Stimulated activated naive B cell treated with anti-CD40 and anti-IgM and Interleukin-4, amounts not matched to agents 10 μg/mL and 1 μg/mL and 100 μg/mL, for 72 hours (primary cell): ENCODE results near the gene LCA5.
"Not testable (repeated sequence)": the region's sequence is repeated elsewhere in the genome, so short reads cannot be mapped to it uniquely, and the experiment has no call there.

Experiments
- ATAC-seq, 2 donors: fragments of 150-1000 bp; cut with Tn5 transposase; replicated peaks; 2 replicates each; pipeline ENCODE4 v1.10.0; 2021; ENCODE audit warnings: moderate library complexity in 1 of 2
- DNase-seq: peaks from one replicate; pipeline ENCODE4 v3.0.0; 2021
- H3K27ac Mint-ChIP-seq: one replicate; pipeline ENCODE4 v1.8.0; 2022; ENCODE audit warnings: mild to moderate bottlenecking, mixed read lengths
- H3K27me3 Mint-ChIP-seq, 2 donors: one replicate each; pipeline ENCODE4 v1.8.0; 2022; ENCODE audit warnings: mixed read lengths in 2 of 2
- H3K36me3 Mint-ChIP-seq, 2 donors: one replicate each; pipeline ENCODE4 v1.8.0; 2022; ENCODE audit warnings: mixed read lengths in 2 of 2, mild to moderate bottlenecking in 1 of 2
- H3K4me1 Mint-ChIP-seq, 2 donors: one replicate each; pipeline ENCODE4 v1.8.0; 2022; ENCODE audit warnings: mixed read lengths in 2 of 2, mild to moderate bottlenecking in 1 of 2
- H3K4me3 Mint-ChIP-seq, 2 donors: one replicate each; pipeline ENCODE4 v1.8.0; 2022; ENCODE audit warnings: mild to moderate bottlenecking in 2 of 2, mixed read lengths in 2 of 2, moderate library complexity in 1 of 2
- H3K9me3 Mint-ChIP-seq, 2 donors: one replicate each; pipeline ENCODE4 v1.8.0; 2022; ENCODE audit warnings: mixed read lengths in 2 of 2, mild to moderate bottlenecking in 1 of 2

The LCA5 gene

GRCh38 chr6:79466207-79466834, 70.9 kb downstream of the LCA5 start:
- no peak for ATAC-seq
- Mint-ChIP-seq H3K27ac (no peak overlapping the region), H3K4me1 (peaks cover 0 to under 1% of the 10 kb centered on the region in 2 donors), H3K27me3 (peaks cover 9 to 11% of the 10 kb centered on the region in 2 donors), H3K4me3 (no peak overlapping the region), H3K9me3 (no peaks in the 10 kb centered on the region), H3K36me3 (no peaks in the 10 kb centered on the region)
- DNase-seq = no peak

GRCh38 chr6:79465381-79465780, 71.8 kb downstream of the LCA5 start:
- Mint-ChIP-seq H3K9me3 (no peaks in the 10 kb centered on the region), H3K4me1 (peaks cover 0 to 2% of the 10 kb centered on the region in 2 donors), H3K36me3 (no peaks in the 10 kb centered on the region), H3K27me3 (peaks cover 11 to 14% of the 10 kb centered on the region in 2 donors), H3K4me3 (no peak overlapping the region), H3K27ac (no peak overlapping the region)
- DNase-seq (no peak), ATAC-seq (no peak)

GRCh38 chr6:79463621-79464050, 73.6 kb downstream of the LCA5 start:
- Mint-ChIP-seq H3K27me3 (peaks cover 7 to 13% of the 10 kb centered on the region in 2 donors), H3K4me1 (peaks cover 0 to 2% of the 10 kb centered on the region in 2 donors), H3K27ac (no peak overlapping the region), H3K4me3 (no peak overlapping the region), H3K9me3 (no peaks in the 10 kb centered on the region), H3K36me3 (no peaks in the 10 kb centered on the region)
- ATAC-seq (no peak), DNase-seq (no peak)

- ATAC-seq (peak; percentile 57 to 61), DNase-seq (no peak)
- Mint-ChIP-seq H3K27me3 (peaks cover 0 to 9% of the 10 kb centered on the region in 2 donors), H3K9me3 (peaks cover 0 to 2% of the 10 kb centered on the region in 2 donors), H3K4me1 (peaks cover 0 to 2% of the 10 kb centered on the region in 2 donors), H3K4me3 (no peak overlapping the region), H3K27ac (no peak overlapping the region), H3K36me3 (no peaks in the 10 kb centered on the region)
These were observed 76.0 kb downstream of the LCA5 start for GRCh38 chr6:79461205-79461604.

- Mint-ChIP-seq H3K27ac (no peak overlapping the region), H3K36me3 (no peaks in the 10 kb centered on the region), H3K27me3 (peaks cover 0 to 4% of the 10 kb centered on the region in 2 donors), H3K4me1 (peaks cover 16 to 18% of the 10 kb centered on the region in 2 donors), H3K9me3 (peaks cover 0 to 2% of the 10 kb centered on the region in 2 donors), H3K4me3 (no peak overlapping the region)
- DNase-seq (no peak), ATAC-seq (peak in 1 of 2 donors; percentile 26)
These were observed 81.8 kb downstream of the LCA5 start for GRCh38 chr6:79455446-79455845.

GRCh38 chr6:79453558-79454042, 83.6 kb downstream of the LCA5 start:
- DNase-seq (no peak), ATAC-seq (peak; percentile 75 to 79)
- no peaks in the 10 kb centered on the region for H3K27me3 Mint-ChIP-seq
- peak overlapping the region; percentile 60 for H3K27ac Mint-ChIP-seq
- H3K9me3 Mint-ChIP-seq = peaks cover 0 to 2% of the 10 kb centered on the region in 2 donors
- H3K4me1 Mint-ChIP-seq = peaks cover 16 to 18% of the 10 kb centered on the region in 2 donors
- peak overlapping the region; percentile 18 to 39 for H3K4me3 Mint-ChIP-seq
- no peaks in the 10 kb centered on the region for H3K36me3 Mint-ChIP-seq

GRCh38 chr6:79450984-79451383, 86.2 kb downstream of the LCA5 start:
- no peak overlapping the region for H3K4me3 Mint-ChIP-seq
- no peaks in the 10 kb centered on the region for H3K27me3 Mint-ChIP-seq
- DNase-seq (no peak), ATAC-seq (no peak)
- peaks cover 16 to 18% of the 10 kb centered on the region in 2 donors for H3K4me1 Mint-ChIP-seq
- H3K36me3 Mint-ChIP-seq = no peaks in the 10 kb centered on the region
- H3K9me3 Mint-ChIP-seq = no peaks in the 10 kb centered on the region
- no peak overlapping the region for H3K27ac Mint-ChIP-seq

- peaks cover 0 to 5% of the 10 kb centered on the region in 2 donors for H3K27me3 Mint-ChIP-seq
- H3K4me3 Mint-ChIP-seq = no peak overlapping the region
- no peak for ATAC-seq
- peaks cover 8 to 11% of the 10 kb centered on the region in 2 donors for H3K9me3 Mint-ChIP-seq
- H3K4me1 Mint-ChIP-seq = peaks cover 4 to 5% of the 10 kb centered on the region in 2 donors
- no peak overlapping the region for H3K27ac Mint-ChIP-seq
- H3K36me3 Mint-ChIP-seq = peaks cover 2 to 6% of the 10 kb centered on the region in 2 donors
- DNase-seq = no peak
These were observed 91.2 kb downstream of the LCA5 start for GRCh38 chr6:79446006-79446405.

- H3K27ac Mint-ChIP-seq, H3K27me3 Mint-ChIP-seq, ATAC-seq, DNase-seq, H3K4me3 Mint-ChIP-seq, H3K36me3 Mint-ChIP-seq, H3K4me1 Mint-ChIP-seq: not testable (repeated sequence)
- H3K9me3 Mint-ChIP-seq = peaks cover 8 to 11% of the 10 kb centered on the region in 2 donors
These were observed 93.4 kb downstream of the LCA5 start for GRCh38 chr6:79443876-79444275.

GRCh38 chr6:79441192-79441591, 96.0 kb downstream of the LCA5 start:
- H3K27me3 Mint-ChIP-seq = peaks cover 0 to 5% of the 10 kb centered on the region in 2 donors
- H3K4me3 Mint-ChIP-seq = no peak overlapping the region
- H3K4me1 Mint-ChIP-seq = peaks cover 4 to 10% of the 10 kb centered on the region in 2 donors
- peaks cover 2 to 6% of the 10 kb centered on the region in 2 donors for H3K36me3 Mint-ChIP-seq
- peaks cover 8 to 11% of the 10 kb centered on the region in 2 donors for H3K9me3 Mint-ChIP-seq
- peak overlapping the region; percentile 52 for H3K27ac Mint-ChIP-seq
- DNase-seq = no peak
- no peak for ATAC-seq

GRCh38 chr6:79440598-79440997, 96.6 kb downstream of the LCA5 start:
- Mint-ChIP-seq H3K4me1 (peaks cover 4 to 10% of the 10 kb centered on the region in 2 donors), H3K9me3 (peaks cover 8 to 11% of the 10 kb centered on the region in 2 donors), H3K36me3 (peaks cover 2 to 6% of the 10 kb centered on the region in 2 donors), H3K27ac (peak overlapping the region; percentile 52), H3K4me3 (no peak overlapping the region), H3K27me3 (peaks cover 0 to 5% of the 10 kb centered on the region in 2 donors)
- ATAC-seq (peak; percentile 80 to 84), DNase-seq (no peak)

GRCh38 chr6:79438030-79438429, 99.2 kb downstream of the LCA5 start:
- no peak for DNase-seq
- Mint-ChIP-seq H3K4me1 (peaks cover 0 to 5% of the 10 kb centered on the region in 2 donors), H3K27ac (no peak overlapping the region), H3K9me3 (peaks cover 5 to 7% of the 10 kb centered on the region in 2 donors), H3K36me3 (peaks cover 2 to 6% of the 10 kb centered on the region in 2 donors), H3K27me3 (no peaks in the 10 kb centered on the region), H3K4me3 (no peak overlapping the region)
- ATAC-seq = no peak

- Mint-ChIP-seq H3K36me3 (no peaks in the 10 kb centered on the region), H3K4me3 (no peak overlapping the region), H3K27ac (no peak overlapping the region), H3K4me1 (peaks cover 0 to 5% of the 10 kb centered on the region in 2 donors), H3K27me3 (no peaks in the 10 kb centered on the region), H3K9me3 (no peaks in the 10 kb centered on the region)
- ATAC-seq = no peak
- no peak for DNase-seq
These were observed 101.0 kb downstream of the LCA5 start for GRCh38 chr6:79436241-79436640.

GRCh38 chr6:79435746-79436145, 101.5 kb downstream of the LCA5 start:
- ATAC-seq = no peak
- no peaks in the 10 kb centered on the region for H3K27me3 Mint-ChIP-seq
- H3K4me1 Mint-ChIP-seq = peaks cover 0 to 5% of the 10 kb centered on the region in 2 donors
- no peaks in the 10 kb centered on the region for H3K9me3 Mint-ChIP-seq
- H3K27ac Mint-ChIP-seq = no peak overlapping the region
- H3K36me3 Mint-ChIP-seq = no peaks in the 10 kb centered on the region
- DNase-seq = no peak
- H3K4me3 Mint-ChIP-seq = no peak overlapping the region
